RKO (cell line): ENCODE measurements around the gene DKK2.
"Not testable (repeated sequence)": the region's sequence is repeated elsewhere in the genome, so short reads cannot be mapped to it uniquely, and the experiment has no call there.

Experiments
- DNase-seq: peaks from one replicate; pipeline ENCODE4 v3.0.0-alpha.2; 2016; ENCODE audit warnings: low spot score

The DKK2 gene

DNA sequence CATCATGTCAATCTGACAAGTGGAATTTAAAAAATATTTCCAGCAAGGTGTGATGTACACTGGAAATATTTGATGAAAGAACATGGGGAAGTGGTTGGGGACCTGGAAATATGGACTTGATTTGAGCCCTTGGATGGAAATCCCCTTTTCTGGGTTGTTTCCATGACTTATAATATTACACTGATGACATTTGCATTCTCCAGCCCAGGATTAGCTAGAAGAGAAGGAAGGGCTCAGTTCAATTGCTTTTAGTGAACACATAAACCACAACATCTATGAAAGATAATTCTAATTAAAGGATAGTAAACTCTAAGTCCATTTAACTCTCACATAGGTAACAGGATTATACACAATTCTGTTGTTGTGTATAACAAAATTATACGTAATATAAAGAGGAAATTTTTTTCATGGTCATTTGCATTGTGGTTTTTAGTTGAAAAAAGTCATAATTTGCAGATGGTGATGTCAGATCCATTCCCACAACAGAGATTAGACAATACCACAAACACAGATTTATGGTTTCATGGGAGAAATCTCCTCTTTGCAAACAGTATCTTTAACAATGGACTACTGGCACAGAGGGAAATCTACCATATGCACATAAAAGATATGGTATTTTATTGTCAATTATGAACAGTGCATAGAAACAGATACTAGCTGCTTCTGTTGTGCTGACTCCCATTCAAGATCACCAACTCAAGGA, 126.5 kb downstream of the DKK2 start:
- no peak for DNase-seq

DNA sequence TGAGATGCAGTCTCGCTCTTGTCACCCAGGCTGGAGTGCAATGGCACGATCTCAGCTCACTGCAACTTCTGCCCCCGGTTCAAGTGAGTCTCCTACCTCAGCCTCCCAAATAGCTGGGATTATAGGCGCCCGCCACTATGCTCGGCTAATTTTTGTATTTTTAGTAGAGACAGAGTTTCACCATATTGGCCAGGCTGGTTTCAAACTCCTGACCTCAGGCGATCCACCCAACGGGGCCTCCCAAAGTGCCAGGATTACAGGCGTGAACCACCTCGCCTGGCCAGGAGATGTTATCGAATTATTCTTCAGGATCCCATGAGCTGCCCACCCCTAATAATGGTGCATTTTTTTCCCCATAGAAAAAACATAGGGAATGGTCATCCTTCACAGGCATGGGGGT, 128.1 kb downstream of the DKK2 start:
- DNase-seq: not testable (repeated sequence)

DNA sequence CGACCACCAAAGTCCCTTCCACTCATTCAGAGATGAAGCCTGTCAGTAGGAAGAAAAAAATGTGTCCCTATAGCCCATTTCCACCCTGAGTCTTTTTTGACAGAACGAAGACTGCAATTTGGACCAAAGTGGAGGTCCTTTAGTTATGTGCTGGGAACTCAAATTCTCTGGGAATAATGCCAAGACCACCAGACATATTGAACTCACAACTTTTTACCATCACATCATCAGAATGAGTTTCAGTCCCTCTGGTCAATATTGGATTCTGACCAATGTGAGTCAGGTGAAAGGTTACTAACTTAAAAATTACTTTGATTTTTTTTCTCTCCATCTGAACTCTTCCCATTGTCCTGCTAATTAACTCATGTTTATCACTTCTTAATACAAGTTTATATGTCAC, 128.9 kb downstream of the DKK2 start:
- no peak for DNase-seq

DNA sequence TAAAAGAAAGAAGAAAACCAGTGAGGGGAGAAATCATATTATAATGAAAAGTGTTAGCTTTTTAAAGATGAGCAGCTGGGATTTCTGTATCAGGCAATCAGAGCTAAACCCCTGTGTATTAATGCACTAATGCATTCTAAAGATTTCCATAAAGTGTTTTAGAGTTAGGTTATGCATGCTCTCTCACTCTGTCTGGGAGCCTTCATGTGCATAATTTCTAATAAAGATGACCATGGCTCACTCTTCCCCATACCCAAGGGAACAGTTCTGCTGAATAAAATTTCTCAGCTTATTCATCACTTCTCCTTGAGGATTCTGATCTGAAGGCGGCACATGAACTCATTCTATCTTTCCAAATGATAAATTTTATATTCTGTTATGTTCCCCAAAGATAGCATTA, 129.4 kb downstream of the DKK2 start:
- DNase-seq: no peak

DNA sequence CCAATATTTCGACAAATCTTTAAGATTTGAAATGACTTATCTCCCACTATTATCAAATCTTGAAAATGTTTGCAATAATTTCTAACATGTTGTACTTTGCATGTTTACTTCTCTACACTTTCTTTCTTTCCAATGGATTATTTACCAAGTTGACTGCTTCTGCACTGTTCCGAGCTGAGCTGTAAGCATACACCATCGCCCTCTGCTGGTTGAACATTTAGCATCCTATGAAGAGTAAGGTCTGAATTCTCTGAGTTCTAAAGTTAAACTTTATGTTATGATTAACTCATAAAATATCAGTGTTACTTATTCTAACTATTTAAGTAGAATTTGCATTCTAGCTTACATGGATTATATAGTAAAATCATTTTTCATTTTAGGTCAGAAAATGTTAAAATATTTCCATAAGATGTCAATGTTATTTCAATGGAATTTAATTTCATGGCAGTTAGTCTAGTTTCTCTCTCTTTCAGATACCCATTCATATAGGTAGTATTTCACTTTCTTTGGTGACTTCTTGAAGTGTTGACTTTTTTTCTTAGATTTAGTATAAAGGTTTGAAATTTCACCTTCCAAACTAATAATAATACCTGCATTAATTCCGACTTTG, 137.4 kb downstream of the DKK2 start:
- DNase-seq: peak; percentile 65

DNA sequence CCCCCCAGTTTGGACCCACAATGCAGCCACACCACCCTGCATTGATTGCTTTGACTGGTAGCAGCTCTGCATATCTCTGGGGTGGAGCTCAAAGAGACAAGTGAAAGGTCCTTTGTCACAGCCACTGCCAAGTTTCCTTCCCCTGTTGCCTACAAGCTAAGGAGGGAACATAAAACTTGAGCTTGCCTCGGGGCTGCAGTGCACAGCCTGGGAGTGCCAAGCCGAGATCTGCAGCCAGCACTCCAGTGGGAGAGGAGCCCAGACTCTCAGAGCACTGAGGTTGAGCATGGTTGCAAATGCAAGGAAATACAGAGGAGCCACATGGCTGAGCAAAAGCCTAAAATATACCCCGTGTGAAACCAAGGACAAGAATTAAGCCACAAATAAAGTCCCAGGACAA, 142.2 kb downstream of the DKK2 start:
- DNase-seq: no peak

DNA sequence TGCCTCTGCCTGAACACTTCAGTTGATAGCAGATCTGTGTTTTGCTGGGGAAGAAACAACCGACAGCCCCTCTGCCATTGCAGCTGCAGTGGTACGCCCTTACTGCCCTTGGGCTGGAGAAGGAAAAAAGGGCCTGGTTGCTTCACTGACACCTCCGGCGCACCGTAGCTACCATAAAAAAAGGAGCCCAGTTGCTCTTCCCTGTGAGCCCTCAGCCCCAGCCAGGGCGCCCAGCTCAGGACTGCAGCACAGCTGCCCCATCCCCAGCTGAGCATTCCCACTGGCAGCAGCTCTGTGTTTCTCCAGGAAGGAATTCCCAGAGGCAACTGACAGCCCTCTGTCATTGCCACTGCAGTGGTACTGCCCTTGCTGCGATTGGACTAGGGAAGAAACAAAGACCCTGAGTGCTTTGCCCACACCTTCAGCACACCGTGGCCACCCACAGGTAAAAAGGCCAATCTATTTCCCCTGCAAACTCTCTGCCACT, 142.7 kb downstream of the DKK2 start:
- DNase-seq: no peak

DNA sequence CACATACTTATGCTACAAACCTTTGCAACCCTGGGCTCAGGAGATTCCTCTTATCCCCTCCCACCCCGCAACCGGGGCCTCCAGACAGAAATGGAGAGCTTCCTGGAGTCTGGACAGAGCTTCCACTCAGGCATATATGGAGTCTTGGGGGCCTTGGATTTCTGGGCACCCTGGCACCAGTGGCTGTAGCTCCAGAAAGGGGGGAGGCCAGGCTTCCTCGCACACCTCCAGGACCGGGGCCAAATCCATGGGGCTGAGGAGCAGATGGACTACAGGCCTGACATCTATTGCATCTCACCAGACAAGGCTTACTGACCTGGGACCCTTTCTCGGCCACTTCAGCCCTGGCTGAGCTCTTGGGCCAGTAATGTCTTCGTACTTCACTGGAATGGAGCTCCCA, 143.3 kb downstream of the DKK2 start:
- DNase-seq: no peak

DNA sequence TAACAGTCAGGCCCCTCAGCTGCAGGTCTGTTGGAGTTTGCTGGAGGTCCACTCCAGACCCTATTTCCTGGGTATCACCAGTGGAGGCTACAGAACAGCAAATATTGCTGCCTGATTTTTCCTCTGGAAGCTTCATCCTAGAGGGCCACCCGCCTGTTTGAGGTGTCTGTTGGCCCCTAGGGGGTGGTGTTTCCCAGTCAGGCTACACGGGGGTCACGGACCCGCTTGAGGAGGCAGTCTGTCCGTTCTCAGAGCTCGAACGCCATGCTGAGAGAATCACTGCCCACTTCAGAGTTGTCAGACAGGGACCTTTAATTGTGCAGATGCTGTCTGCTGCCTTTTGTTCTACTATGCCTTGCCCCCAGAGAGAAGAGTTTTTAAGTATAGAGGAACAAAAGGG, 160.8 kb downstream of the DKK2 start:
- DNase-seq: no peak
